ENCODE measurements around the gene EDC3.
"Not testable (repeated sequence)": the region's sequence is repeated elsewhere in the genome, so short reads cannot be mapped to it uniquely, and the experiment has no call there.

The EDC3 gene

GRCh38 chr15:74695597-74696397, at the start of gene EDC3:
Gene EDC3 (minus strand): TSS chr15:74696024. CDS start chr15:74675124, 20,900 bp downstream.
- peak; percentile 93 for DNase-seq (ENCODE audit: low spot score)

GRCh38 chr15:74742422-74742821, 46.6 kb upstream of the EDC3 start:
- DNase-seq (ENCODE audit: low spot score) = no peak

- DNase-seq (ENCODE audit: low spot score) = not testable (repeated sequence)
These were observed 42.4 kb upstream of the EDC3 start for GRCh38 chr15:74738239-74738638.

DNA sequence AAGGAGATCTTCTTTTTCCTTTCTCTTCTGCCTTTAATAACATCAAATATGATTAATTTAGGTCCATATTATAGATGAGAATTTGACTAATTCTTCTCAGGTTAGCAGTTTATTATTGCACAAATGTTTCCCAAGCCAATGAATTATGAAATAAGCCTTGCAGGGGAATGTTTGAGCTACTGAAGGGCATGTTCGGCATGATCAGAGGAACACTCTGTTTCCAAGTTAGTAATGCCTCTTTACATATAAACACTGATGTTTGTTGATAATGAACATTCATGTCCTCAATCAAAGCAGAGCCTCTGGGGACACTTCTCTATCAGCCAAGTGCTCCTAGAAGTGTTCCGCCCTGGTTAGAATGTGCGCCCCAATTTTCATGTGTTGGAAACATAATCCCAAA, 39.5 kb upstream of the EDC3 start:
- DNase-seq (ENCODE audit: low spot score) = no peak

DNA sequence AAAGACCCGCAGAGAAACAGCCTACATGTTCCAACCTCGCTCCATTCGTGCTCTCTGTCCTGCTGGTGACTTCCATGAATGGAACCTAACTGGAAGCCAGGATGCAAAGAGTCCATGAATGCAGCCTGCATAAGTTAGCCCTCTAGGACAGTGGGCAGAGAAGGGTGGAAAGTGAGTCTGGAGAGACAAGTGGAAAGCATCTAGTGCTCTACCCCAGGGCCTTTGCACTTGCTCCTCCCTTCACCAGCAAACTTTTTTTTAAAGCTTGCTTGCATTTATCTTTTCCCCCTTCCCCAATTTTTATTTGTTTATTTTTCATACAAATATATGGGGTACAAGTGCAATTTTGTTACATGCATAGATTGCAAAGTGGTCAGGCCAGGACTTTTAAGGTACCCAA, 37.4 kb upstream of the EDC3 start:
- DNase-seq (ENCODE audit: low spot score) = no peak

DNA sequence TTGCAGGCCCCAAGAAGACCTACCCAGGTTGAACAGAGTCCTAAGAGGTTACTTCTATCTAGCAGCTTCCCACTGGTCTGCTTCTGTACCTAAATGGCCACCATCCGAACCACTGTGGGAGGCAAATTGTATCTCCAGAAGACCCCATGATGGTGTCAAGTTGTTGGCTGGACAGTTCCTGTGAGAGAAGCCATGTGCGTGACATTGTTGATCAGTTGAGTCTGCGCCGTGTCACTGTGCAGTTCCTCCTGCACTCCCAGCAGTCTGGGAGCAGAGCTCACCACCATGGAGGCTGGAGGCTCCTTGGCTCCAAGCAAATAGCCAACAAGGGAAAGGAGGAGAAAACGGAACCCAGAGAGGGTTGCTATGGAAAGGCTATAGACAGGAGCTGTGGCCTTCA, 37.0 kb upstream of the EDC3 start:
- DNase-seq (ENCODE audit: low spot score) = no peak

GRCh38 chr15:74730619-74731316, 34.9 kb upstream of the EDC3 start:
- DNase-seq (ENCODE audit: low spot score) = no peak

GRCh38 chr15:74729372-74729771, 33.5 kb upstream of the EDC3 start:
- not testable (repeated sequence) for DNase-seq (ENCODE audit: low spot score)

DNA sequence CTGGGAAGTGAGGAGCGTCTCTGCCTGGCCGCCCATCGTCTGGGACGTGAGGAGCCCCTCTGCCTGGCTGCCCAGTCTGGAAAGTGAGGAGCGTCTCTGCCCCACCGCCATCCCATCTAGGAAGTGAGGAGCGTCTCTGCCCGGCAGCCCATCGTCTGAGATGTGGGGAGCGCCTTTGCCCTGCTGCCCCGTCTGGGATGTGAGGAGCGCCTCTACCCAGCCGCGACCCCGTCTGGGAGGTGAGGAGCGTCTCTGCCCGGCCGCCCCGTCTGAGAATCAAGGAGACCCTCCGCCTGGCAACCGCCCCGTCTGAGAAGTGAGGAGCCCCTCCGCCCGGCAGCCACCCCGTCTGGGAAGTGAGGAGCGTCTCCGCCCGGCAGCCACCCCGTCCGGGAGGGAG, 32.9 kb upstream of the EDC3 start:
- not testable (repeated sequence) for DNase-seq (ENCODE audit: low spot score)

GRCh38 chr15:74727727-74728126, 31.9 kb upstream of the EDC3 start:
- no peak for DNase-seq (ENCODE audit: low spot score)

- DNase-seq (ENCODE audit: low spot score) = no peak
These were observed 30.9 kb upstream of the EDC3 start for GRCh38 chr15:74726774-74727164.

DNA sequence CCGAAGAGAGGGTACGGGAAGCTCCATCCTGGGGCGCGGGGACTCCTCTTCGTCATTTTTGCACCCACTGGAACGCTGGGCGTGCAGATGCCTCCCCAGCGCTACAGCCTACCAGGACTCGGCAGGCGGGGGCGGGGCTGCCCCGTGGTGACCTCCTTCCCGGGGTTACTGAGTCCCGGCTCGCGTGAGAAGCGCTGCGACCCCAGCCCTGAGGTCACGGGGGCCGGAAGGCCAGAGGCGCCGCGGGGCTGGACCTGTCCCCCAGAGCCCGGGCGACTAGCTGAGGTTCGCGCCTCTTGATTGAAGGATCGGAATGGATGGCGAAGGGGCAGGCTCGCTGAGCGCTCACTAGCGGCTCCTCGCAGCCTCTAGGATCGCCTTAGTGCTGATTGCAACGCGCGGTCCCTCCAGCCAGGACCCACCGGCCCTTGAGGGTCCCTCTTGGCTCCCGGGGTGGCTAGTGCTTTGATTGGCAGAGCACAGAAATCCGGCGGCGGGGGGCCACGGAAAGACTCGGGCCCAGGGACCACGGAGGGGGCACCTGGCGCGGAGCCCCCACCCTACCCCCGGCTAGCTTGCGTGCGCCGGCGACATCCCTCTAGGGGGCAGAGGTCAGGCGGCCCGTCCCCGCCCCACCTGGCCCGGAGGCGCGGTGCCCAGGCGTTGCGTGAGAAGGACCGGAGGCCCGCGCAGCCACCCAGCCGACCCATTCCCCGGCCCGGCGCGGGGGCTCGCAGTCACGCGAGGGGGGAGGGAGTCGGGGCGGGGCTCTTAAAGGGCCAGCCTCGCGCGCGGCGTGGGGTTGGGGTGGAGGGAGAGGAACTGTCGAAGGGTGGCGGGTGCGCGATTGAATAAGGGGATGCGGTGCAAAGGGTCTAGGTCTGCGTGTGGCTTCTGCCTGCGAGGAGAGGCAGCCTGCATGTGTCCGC, 30.3 kb upstream of the EDC3 start:
- DNase-seq (ENCODE audit: low spot score) = no peak

DNA sequence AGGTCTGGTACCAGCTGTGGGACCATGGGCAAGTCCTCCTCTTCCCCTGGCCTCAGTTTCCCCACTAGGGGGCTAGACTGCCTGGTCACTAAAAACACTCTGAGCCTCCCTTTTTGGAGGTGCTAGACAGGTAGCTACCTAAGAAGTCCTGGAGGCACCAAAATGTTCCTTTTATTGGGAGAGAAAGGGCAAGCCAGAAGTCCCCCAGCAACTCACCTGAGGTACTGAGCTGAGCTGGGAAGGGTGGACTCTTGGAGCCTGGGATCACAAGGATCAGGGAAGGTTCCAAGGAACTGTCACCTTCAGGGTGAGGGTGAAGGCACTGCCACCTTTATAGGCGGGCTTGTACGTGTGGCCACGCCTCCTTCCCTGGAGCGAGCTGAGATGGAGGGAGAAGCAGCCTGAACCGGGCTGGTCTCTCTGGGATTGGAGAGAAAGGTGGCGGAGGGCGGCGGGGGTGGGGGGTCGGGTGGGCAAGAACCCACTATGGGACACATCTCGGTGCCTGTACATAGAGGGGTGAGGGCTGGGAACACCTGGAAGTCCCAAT, 29.5 kb upstream of the EDC3 start, which contains the start of gene CYP1A1:
Gene CYP1A1, minus strand, starts transcription at position 304 of the 550 bp plus-strand sequence. CDS start 2,431 bp downstream, outside the sequence.
- DNase-seq (ENCODE audit: low spot score) = no peak

DNA sequence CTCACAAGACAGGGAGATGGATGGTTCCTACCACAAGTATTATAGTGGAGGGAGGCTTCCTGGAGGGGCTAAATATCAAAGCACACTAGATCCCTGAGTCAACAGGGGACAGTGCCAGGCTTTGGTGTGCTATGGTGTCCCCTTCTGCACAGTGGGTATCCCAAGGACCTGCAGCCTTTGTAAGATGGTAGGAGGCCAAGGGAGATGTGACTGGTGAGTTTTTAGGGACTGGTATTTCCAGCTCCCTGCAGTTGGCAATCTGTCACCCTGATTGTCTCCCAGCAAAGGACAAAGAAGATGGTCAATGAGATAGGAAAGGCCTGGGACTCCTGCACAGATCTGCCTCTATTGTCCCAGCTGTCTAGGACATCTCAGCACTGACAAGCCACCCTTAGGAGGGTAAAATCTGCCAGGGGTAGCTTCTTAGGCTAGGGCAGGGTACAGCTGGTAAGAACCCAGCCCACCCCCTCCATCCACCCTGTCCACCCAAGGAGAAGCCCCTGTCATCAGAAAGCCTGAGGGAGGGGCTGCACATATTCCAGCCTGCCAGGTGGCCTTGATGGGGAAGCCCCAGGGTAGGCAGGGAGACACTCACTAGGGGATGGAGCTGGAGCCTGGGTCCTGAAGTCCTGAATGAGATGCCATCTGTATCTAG, 28.9 kb upstream of the EDC3 start:
- DNase-seq (ENCODE audit: low spot score) = no peak

GRCh38 chr15:74723754-74724334, 28.0 kb upstream of the EDC3 start:
- peak; percentile 49 for DNase-seq (ENCODE audit: low spot score)

- no peak for DNase-seq (ENCODE audit: low spot score)
These were observed 27.4 kb upstream of the EDC3 start for GRCh38 chr15:74723187-74723586.

GRCh38 chr15:74722591-74722990, 26.8 kb upstream of the EDC3 start:
- no peak for DNase-seq (ENCODE audit: low spot score)

DNA sequence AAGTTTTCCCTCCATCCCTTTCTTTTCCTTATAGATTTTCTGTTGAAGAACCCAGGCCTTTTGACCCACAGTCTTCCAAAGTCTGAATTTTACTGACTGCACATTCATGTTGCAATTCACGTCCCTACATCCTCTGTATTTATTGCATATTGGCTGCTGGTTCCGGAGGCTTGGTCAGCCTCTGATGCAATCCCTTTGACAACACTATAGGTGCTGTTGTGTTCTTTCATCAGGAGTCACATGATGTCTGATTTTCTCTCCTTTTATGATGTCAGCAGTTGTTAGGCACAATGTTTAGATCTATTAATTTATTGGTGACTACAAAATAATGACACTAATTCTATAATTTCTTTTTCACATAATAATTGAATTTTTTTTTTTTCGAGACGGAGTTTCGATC, 20.8 kb upstream of the EDC3 start:
- no peak for DNase-seq (ENCODE audit: low spot score)

DNA sequence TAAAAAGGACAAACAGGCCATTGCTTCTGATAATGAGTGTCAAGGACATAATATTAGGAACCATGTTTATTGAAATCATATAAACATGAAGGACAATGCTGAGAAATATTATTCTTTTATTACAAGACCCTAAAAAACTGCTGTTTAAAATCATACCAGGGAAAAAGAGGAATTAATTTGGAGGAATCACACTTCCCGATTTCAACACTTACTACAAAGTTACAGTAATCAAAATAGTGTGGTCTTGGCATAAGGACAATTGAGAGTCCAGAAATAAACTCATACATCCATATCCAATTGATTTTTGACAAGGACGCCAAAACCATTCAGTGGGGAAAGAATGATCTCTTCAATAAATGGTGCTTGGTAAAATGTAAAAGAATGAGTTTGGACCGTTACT, 16.5 kb upstream of the EDC3 start:
- no peak for DNase-seq (ENCODE audit: low spot score)

DNA sequence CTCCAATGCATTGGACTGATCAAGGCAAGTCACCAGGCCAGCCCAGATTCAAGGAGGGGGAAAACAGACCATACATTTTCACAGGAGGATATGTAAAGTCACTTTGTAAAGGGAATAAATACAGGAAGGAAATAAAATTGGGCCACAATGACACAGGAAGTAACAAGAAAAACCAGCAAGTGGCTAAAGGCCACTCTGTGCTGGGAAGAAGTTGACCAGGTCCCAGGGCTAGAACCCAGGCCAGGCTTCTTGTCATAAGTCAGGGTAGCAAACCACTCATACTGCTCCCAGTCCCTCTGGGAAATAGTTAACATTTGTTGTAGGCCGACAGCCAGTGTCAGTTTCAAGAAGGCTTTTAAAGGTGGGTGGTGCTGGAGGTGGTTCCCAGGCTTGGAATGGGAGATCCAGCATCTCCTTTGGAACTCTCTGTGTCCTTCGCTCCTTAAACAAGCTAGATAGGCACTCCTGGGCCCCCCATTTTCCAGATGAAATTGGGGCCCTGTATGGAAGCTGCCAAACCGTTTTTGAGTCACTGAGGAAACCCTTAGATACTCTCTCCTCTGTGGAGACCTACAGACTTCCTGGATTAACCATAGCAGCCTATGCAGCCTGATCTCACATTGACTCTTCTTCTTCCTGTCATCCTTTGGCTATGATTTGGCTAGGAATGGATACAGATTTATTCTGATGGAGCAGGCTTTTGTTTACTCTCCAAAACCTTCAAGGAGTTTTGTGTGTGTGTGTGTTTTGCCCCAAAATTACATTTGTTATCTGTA, 14.7 kb upstream of the EDC3 start:
- DNase-seq (ENCODE audit: low spot score) = no peak
